ENCODE measurements around the gene PLXNA4.

- TF ChIP-seq, protein P1, sequence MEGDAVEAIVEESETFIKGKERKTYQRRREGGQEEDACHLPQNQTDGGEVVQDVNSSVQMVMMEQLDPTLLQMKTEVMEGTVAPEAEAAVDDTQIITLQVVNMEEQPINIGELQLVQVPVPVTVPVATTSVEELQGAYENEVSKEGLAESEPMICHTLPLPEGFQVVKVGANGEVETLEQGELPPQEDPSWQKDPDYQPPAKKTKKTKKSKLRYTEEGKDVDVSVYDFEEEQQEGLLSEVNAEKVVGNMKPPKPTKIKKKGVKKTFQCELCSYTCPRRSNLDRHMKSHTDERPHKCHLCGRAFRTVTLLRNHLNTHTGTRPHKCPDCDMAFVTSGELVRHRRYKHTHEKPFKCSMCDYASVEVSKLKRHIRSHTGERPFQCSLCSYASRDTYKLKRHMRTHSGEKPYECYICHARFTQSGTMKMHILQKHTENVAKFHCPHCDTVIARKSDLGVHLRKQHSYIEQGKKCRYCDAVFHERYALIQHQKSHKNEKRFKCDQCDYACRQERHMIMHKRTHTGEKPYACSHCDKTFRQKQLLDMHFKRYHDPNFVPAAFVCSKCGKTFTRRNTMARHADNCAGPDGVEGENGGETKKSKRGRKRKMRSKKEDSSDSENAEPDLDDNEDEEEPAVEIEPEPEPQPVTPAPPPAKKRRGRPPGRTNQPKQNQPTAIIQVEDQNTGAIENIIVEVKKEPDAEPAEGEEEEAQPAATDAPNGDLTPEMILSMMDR (IDR thresholded peaks at IDR 0.05) = no peak
- no peak for TF ChIP-seq POLR2AphosphoS5 (IDR thresholded peaks at IDR 0.05)
Observed at GRCh38 chr7:132494474-132494873, 81.8 kb downstream of the PLXNA4 start.

All from prostate gland (tissue), 2 donors.